H9 (cell line): ENCODE measurements around the gene PCGF6. TPM values are rescaled to one million over a fixed set of nuclear protein-coding genes. Genes with fewer than 3 reads are reported as not detected.

Source experiments
- DNase-seq: peaks from one replicate; pipeline ENCODE4 v3.0.0-alpha.2; 2017
- H2AFZ ChIP-seq: one replicate; pipeline ENCODE4 v1.6.1; 2013; ENCODE audit warnings: mild to moderate bottlenecking, low read length, control low read depth, moderate library complexity
- H2AK5ac ChIP-seq: 2 replicates; pipeline ENCODE4 v1.6.1; 2013; ENCODE audit warnings: low read length, control low read depth, mixed read lengths; ENCODE audit not compliant: insufficient read length
- H2BK120ac ChIP-seq: one replicate; pipeline ENCODE4 v1.6.1; 2013; ENCODE audit warnings: low read depth, mild to moderate bottlenecking, low read length, control low read depth, inconsistent platforms; ENCODE audit not compliant: poor library complexity, severe bottlenecking
- H2BK12ac ChIP-seq: 2 replicates; pipeline ENCODE4 v1.6.1; 2013; ENCODE audit warnings: low read length, control low read depth, mixed read lengths, low read depth; ENCODE audit not compliant: insufficient read length
- H2BK15ac ChIP-seq: 2 replicates; pipeline ENCODE4 v1.6.1; 2013; ENCODE audit warnings: low read depth, low read length, control low read depth
- H2BK20ac ChIP-seq: one replicate; pipeline ENCODE4 v1.6.1; 2013; ENCODE audit warnings: low read depth, mild to moderate bottlenecking, low read length, control low read depth, inconsistent platforms; ENCODE audit not compliant: poor library complexity, severe bottlenecking
- H2BK5ac ChIP-seq: 2 replicates; pipeline ENCODE4 v1.6.1; 2013; ENCODE audit warnings: low read length, control low read depth, mixed read lengths; ENCODE audit not compliant: insufficient read length
- H3K14ac ChIP-seq: 2 replicates; pipeline ENCODE4 v1.6.1; 2013; ENCODE audit warnings: low read length, control low read depth; ENCODE audit not compliant: insufficient read depth
- H3K18ac ChIP-seq: 2 replicates; pipeline ENCODE4 v1.6.1; 2013; ENCODE audit warnings: low read depth, mild to moderate bottlenecking, mixed read lengths, low read length, control low read depth; ENCODE audit not compliant: insufficient read length
- H3K23ac ChIP-seq: 2 replicates; pipeline ENCODE4 v1.6.1; 2013; ENCODE audit warnings: low read length, control low read depth, mixed read lengths, low read depth; ENCODE audit not compliant: insufficient read length
- H3K23me2 ChIP-seq: 2 replicates; pipeline ENCODE4 v1.6.1; 2013; ENCODE audit warnings: low read depth, mild to moderate bottlenecking, mixed read lengths, low read length, control low read depth; ENCODE audit not compliant: insufficient read length, poor library complexity, severe bottlenecking
- H3K27ac ChIP-seq: 2 replicates; pipeline ENCODE4 v1.5.1; 2013; ENCODE audit warnings: low read length, control low read depth, mixed read lengths, low read depth; ENCODE audit not compliant: insufficient read length
- H3K27me3 ChIP-seq: 2 replicates; pipeline ENCODE4 v1.6.1; 2013; ENCODE audit warnings: low read length, control low read depth, inconsistent platforms; ENCODE audit not compliant: insufficient read depth
- H3K4ac ChIP-seq: 2 replicates; pipeline ENCODE4 v1.6.1; 2013; ENCODE audit warnings: low read depth, mild to moderate bottlenecking, control low read depth, inconsistent platforms, low read length, moderate library complexity
- H3K4me1 ChIP-seq: 2 replicates; pipeline ENCODE4 v1.6.1; 2013; ENCODE audit warnings: low read length, control low read depth, inconsistent platforms; ENCODE audit not compliant: insufficient read depth
- H3K4me2 ChIP-seq: 2 replicates; pipeline ENCODE4 v1.6.1; 2013; ENCODE audit warnings: low read length, control low read depth, mixed read lengths; ENCODE audit not compliant: insufficient read length, insufficient read depth
- H3K56ac ChIP-seq: 2 replicates; pipeline ENCODE4 v1.6.1; 2013; ENCODE audit warnings: low read depth, mild to moderate bottlenecking, mixed read lengths, low read length, control low read depth; ENCODE audit not compliant: insufficient read length
- H3K79me1 ChIP-seq: 2 replicates; pipeline ENCODE4 v1.6.1; 2013; ENCODE audit warnings: low read depth, mild to moderate bottlenecking, moderate library complexity, low read length, control low read depth, inconsistent platforms; ENCODE audit not compliant: insufficient read depth, poor library complexity, severe bottlenecking
- H3K79me2 ChIP-seq: 2 replicates; pipeline ENCODE4 v1.6.1; 2013; ENCODE audit warnings: low read length, control low read depth, inconsistent platforms; ENCODE audit not compliant: insufficient read depth
- H3K9ac ChIP-seq: 2 replicates; pipeline ENCODE4 v1.6.1; 2013; ENCODE audit warnings: low read length, control low read depth, mixed read lengths; ENCODE audit not compliant: insufficient read length; ENCODE audit errors: extremely low read depth
- H3K9me3 ChIP-seq: one replicate; pipeline ENCODE4 v1.6.1; 2013; ENCODE audit warnings: low read depth, low read length, inconsistent platforms; ENCODE audit not compliant: control insufficient read depth
- H3T11ph ChIP-seq: one replicate; pipeline ENCODE4 v1.6.1; 2013; ENCODE audit warnings: mild to moderate bottlenecking, low read length, control low read depth, inconsistent platforms
- H4K20me1 ChIP-seq: one replicate; pipeline ENCODE4 v1.6.1; 2013; ENCODE audit not compliant: control insufficient read depth, insufficient read length, insufficient read depth
- H4K5ac ChIP-seq: 2 replicates; pipeline ENCODE4 v1.6.1; 2013; ENCODE audit warnings: low read depth, mild to moderate bottlenecking, mixed read lengths, low read length, control low read depth; ENCODE audit not compliant: insufficient read length
- H4K8ac ChIP-seq: replicated peaks from 2 replicates; pipeline ENCODE4 v1.6.1; 2013; ENCODE audit warnings: low read length, control low read depth, mixed read lengths, low read depth; ENCODE audit not compliant: insufficient read length
- H4K91ac ChIP-seq: 2 replicates; pipeline ENCODE4 v1.6.1; 2013; ENCODE audit warnings: low read depth, mild to moderate bottlenecking, moderate library complexity, mixed read lengths, low read length, control low read depth; ENCODE audit not compliant: insufficient read length
- H3K27ac Mint-ChIP-seq, 3 experiments: 2 replicates in 2 of 3; 3 replicates in 1 of 3; pipeline ENCODE4 v1.8.0; 2020 to 2021; ENCODE audit warnings: mixed read lengths in 3 of 3, mild to moderate bottlenecking in 1 of 3, moderate library complexity in 1 of 3
- H3K27me3 Mint-ChIP-seq: 2 replicates; pipeline ENCODE4 v1.8.0; 2021; ENCODE audit warnings: low read depth, mild to moderate bottlenecking, moderate library complexity, mixed read lengths
- H3K36me3 Mint-ChIP-seq, 3 experiments: 2 replicates in 2 of 3; 3 replicates in 1 of 3; pipeline ENCODE4 v1.8.0; 2020 to 2021; ENCODE audit warnings: low read depth in 3 of 3, mixed read lengths in 3 of 3; ENCODE audit not compliant: insufficient read depth in 1 of 3
- H3K4me1 Mint-ChIP-seq, 2 experiments: 2 replicates each; pipeline ENCODE4 v1.8.0; 2020; ENCODE audit warnings: mixed read lengths in 2 of 2
- H3K4me3 Mint-ChIP-seq, 2 experiments: 2 replicates in 1 of 2; 3 replicates in 1 of 2; pipeline ENCODE4 v1.8.0; 2020 to 2021; ENCODE audit warnings: mild to moderate bottlenecking in 2 of 2, mixed read lengths in 2 of 2, moderate library complexity in 1 of 2
- H3K9me3 Mint-ChIP-seq, 2 experiments: 2 replicates in 1 of 2; 3 replicates in 1 of 2; pipeline ENCODE4 v1.8.0; 2020; ENCODE audit warnings: mild to moderate bottlenecking in 2 of 2, mixed read lengths in 2 of 2, moderate library complexity in 1 of 2
- WGBS: extraction: QIAGEN DNeasy Blood & Tissue Kit; methylation state at CpG from one replicate; pipeline ENCODE4 v1.1.7; 2013; ENCODE audit warnings: missing lambda C conversion rate, low lambda C conversion rate, mixed read lengths; ENCODE audit not compliant: insufficient read length; ENCODE audit errors: extremely low coverage; 5-methylcytosine and 5-hydroxymethylcytosine counted together
- total RNA-seq: library from RNA; stranded (reverse); gene quantifications from 2 replicates; pipeline ENCODE4 v1.2.1, GENCODE V29; 2021
- TF ChIP-seq, protein P1 (sequence below): fragments of 200-600 bp; sonication (generic); conservative IDR thresholded peaks from 3 replicates; pipeline ENCODE4 v1.8.0; 2021; ENCODE audit warnings: antibody characterized with exemption, mild to moderate bottlenecking

PCGF6 gene
- total RNA-seq, 1 experiment from 2014 or later: 23.5 TPM

DNA sequence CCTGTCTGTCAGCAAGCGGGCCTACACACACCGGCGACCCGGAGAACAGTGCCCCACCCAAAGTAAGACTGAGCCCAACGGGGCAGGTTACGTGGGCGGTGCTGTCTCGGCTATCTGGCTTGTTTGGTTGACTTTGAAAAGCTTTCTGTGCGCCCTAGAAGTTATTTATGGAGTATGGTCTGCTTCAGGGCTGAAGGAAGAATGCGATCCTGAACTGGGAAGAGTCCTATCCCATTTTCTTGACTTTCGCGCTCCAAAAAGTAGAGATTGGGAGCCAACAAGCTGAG lies 72.5 kb downstream of the PCGF6 start:
- peaks cover 66% of the 10 kb centered on the region for H3K27me3 Mint-ChIP-seq
- H3K9me3 Mint-ChIP-seq: no peaks in the 10 kb centered on the region; a peak in 1 of 5 replicates
- H3K14ac ChIP-seq: no peak overlapping the region
- H2AFZ ChIP-seq: no peak overlapping the region
- no peak overlapping the region for H3K9ac ChIP-seq
- no peaks in the 10 kb centered on the region; the same call in 1 of the 2 replicates for H3K4me1 ChIP-seq
- no peak overlapping the region for H3K4ac ChIP-seq
- H3K27me3 ChIP-seq: peaks cover 24% of the 10 kb centered on the region
- H3K79me2 ChIP-seq: no peaks in the 10 kb centered on the region
- H3K27ac Mint-ChIP-seq: no peak overlapping the region
- H2BK20ac ChIP-seq: no peak overlapping the region
- H2BK5ac ChIP-seq: no peak overlapping the region
- no peak for DNase-seq
- H4K5ac ChIP-seq: no peak overlapping the region
- no peaks in the 10 kb centered on the region for H4K20me1 ChIP-seq
- no peaks in the 10 kb centered on the region for H3K79me1 ChIP-seq
- H2BK120ac ChIP-seq: no peak overlapping the region
- no peak overlapping the region for H2AK5ac ChIP-seq
- TF ChIP-seq, protein P1, sequence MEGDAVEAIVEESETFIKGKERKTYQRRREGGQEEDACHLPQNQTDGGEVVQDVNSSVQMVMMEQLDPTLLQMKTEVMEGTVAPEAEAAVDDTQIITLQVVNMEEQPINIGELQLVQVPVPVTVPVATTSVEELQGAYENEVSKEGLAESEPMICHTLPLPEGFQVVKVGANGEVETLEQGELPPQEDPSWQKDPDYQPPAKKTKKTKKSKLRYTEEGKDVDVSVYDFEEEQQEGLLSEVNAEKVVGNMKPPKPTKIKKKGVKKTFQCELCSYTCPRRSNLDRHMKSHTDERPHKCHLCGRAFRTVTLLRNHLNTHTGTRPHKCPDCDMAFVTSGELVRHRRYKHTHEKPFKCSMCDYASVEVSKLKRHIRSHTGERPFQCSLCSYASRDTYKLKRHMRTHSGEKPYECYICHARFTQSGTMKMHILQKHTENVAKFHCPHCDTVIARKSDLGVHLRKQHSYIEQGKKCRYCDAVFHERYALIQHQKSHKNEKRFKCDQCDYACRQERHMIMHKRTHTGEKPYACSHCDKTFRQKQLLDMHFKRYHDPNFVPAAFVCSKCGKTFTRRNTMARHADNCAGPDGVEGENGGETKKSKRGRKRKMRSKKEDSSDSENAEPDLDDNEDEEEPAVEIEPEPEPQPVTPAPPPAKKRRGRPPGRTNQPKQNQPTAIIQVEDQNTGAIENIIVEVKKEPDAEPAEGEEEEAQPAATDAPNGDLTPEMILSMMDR: no peak
- no peak overlapping the region for H3K56ac ChIP-seq
- H2BK15ac ChIP-seq: no peak overlapping the region
- WGBS: no CpG with 5 or more reads among the region's 12 CpGs
- H3K4me2 ChIP-seq: peak overlapping the region; percentile 33
- no peak overlapping the region for H4K91ac ChIP-seq
- H3K23ac ChIP-seq: no peak overlapping the region
- H3K4me1 Mint-ChIP-seq: peaks cover 26 to 31% of the 10 kb centered on the region in 2 experiments
- H3K36me3 Mint-ChIP-seq: no peaks in the 10 kb centered on the region
- H4K8ac ChIP-seq: no peak overlapping the region
- no peak overlapping the region for H3T11ph ChIP-seq
- H3K9me3 ChIP-seq: no peaks in the 10 kb centered on the region
- peaks cover 14% of the 10 kb centered on the region for H3K23me2 ChIP-seq
- no peak overlapping the region for H3K27ac ChIP-seq
- H3K4me3 Mint-ChIP-seq: peak overlapping the region; percentile 73 to 75
- no peak overlapping the region for H2BK12ac ChIP-seq
- H3K18ac ChIP-seq: no peak overlapping the region
